Measurements from ENCODE around the gene FHOD3. TPM values are rescaled to one million over a fixed set of nuclear protein-coding genes. Genes with fewer than 3 reads are reported as not detected.
A peak's percentile ranks its signal among the peaks of the same experiment; 100 is the strongest.

Gene FHOD3
- polyA plus RNA-seq, 2 of the 4 experiments (the other 2 are of a cell fraction), result 2.5 to 3.6 TPM

GRCh38 chr18:36409779-36410178, 112.3 kb downstream of the FHOD3 start:
- H3K4me2 ChIP-seq, result no peak overlapping the region
- WGBS (ENCODE audit: missing lambda C conversion rate), result 27% methylated on average over 4 of the region's 5 CpGs
- TF ChIP-seq JUN (IDR thresholded peaks at IDR 0.05), result no peak
- no peak for TF ChIP-seq EP300 (IDR thresholded peaks at IDR 0.05)
- no peak for TF ChIP-seq NPAS2 (CRISPR knock-in tag; IDR thresholded peaks at IDR 0.05; ENCODE audit: borderline replicate concordance)
- TF ChIP-seq CHD2 (IDR thresholded peaks at IDR 0.05; ENCODE audit: low read length, partially characterized antibody), result no peak
- no peak for TF ChIP-seq POLR2AphosphoS2 (conservative IDR thresholded peaks at IDR 0.05; ENCODE audit: low read length)
- no peak for TF ChIP-seq USF2 (IDR thresholded peaks at IDR 0.05)
- no peak for TF ChIP-seq SREBF2 (IDR thresholded peaks at IDR 0.05)
- TF ChIP-seq NR3C1 (IDR thresholded peaks at IDR 0.05), result no peak
- TF ChIP-seq NFE2L2 (conservative IDR thresholded peaks at IDR 0.05; ENCODE audit: low read length), result no peak
- H3K27ac ChIP-seq, result no peak overlapping the region
- FAIRE-seq, result no peak
- no peaks in the 10 kb centered on the region for H3K9me3 ChIP-seq
- ChIA-PET CTCF (interaction anchor here (0.6 kb wide), 1 partner anchor 126 kb away, joined by 3 read pairs; no protein-coding TSS in a partner anchor), POLR2A (no interaction called here)
- ATAC-seq, result no peak
- DNase-seq (ENCODE audit: low read depth in 1 of 2, low spot score in 1 of 2), result no peak
- no peak overlapping the region for H3K4me3 ChIP-seq
- H3K4me1 ChIP-seq, result no peaks in the 10 kb centered on the region

- no peak for ATAC-seq
- Histone ChIP-seq H3K9me3 (no peaks in the 10 kb centered on the region), H3K4me2 (no peak overlapping the region), H3K4me1 (no peaks in the 10 kb centered on the region), H3K27ac (no peak overlapping the region), H3K4me3 (no peak overlapping the region)
- WGBS (ENCODE audit: missing lambda C conversion rate), result 58% methylated on average over 3 of the region's 3 CpGs
- DNase-seq (ENCODE audit: low read depth in 1 of 2, low spot score in 1 of 2), result no peak
- TF ChIP-seq MAFK (IDR thresholded peaks at IDR 0.05; ENCODE audit: partially characterized antibody), result no peak
- TF ChIP-seq NR3C1 (IDR thresholded peaks at IDR 0.05), result no peak
- no peak for TF ChIP-seq HOXA7 (CRISPR knock-in tag; IDR thresholded peaks at IDR 0.05)
- no peak for TF ChIP-seq NPAS2 (CRISPR knock-in tag; IDR thresholded peaks at IDR 0.05; ENCODE audit: borderline replicate concordance)
- no peak for TF ChIP-seq KDM1A (IDR thresholded peaks at IDR 0.05; ENCODE audit: low read depth)
- no peak for TF ChIP-seq BHLHE40 (IDR thresholded peaks at IDR 0.05; ENCODE audit: low read depth, low read length)
- no peak for TF ChIP-seq SMC3 (IDR thresholded peaks at IDR 0.05)
- no peak for TF ChIP-seq CEBPB (IDR thresholded peaks at IDR 0.05)
- TF ChIP-seq RAD21 (conservative IDR thresholded peaks at IDR 0.05 in 1 of 2, IDR thresholded peaks at IDR 0.05 in 1 of 2), result no peak
- FAIRE-seq, result no peak
- POLR2A ChIA-PET, result no interaction called here
- CTCF ChIA-PET, result no interaction called here
Measured at GRCh38 chr18:36410346-36410745, 112.8 kb downstream of the FHOD3 start.

GRCh38 chr18:36411745-36412168, 114.2 kb downstream of the FHOD3 start:
- H3K4me2 ChIP-seq, result no peak overlapping the region
- H3K27ac ChIP-seq, result no peak overlapping the region
- peak in 1 of 2 experiments; percentile 42 for DNase-seq (ENCODE audit: low read depth in 1 of 2, low spot score in 1 of 2)
- H3K4me1 ChIP-seq, result no peaks in the 10 kb centered on the region
- ChIA-PET CTCF (interaction anchor here (1.2 to 1.6 kb wide), 3 partner anchors 84 to 119 kb away, joined by 3 to 4 read pairs (median 3); partner anchors contain the start of gene FHOD3), POLR2A (interaction anchor here (1.0 kb wide), 1 partner anchor 114 kb away, joined by 5 read pairs; the partner anchor contains the start of gene FHOD3)
- no peaks in the 10 kb centered on the region for H3K9me3 ChIP-seq
- WGBS (ENCODE audit: missing lambda C conversion rate), result 69% methylated on average over 3 of the region's 3 CpGs
- H3K4me3 ChIP-seq, result no peak overlapping the region
- TF ChIP-seq SMC3 (IDR thresholded peaks at IDR 0.05) (0 out of 3 replicates have a peak, but pooled peaks have one; percentile 11), NFE2L2 (conservative IDR thresholded peaks at IDR 0.05; ENCODE audit: low read length) (no peak), ATOH8 (CRISPR knock-in tag; IDR thresholded peaks at IDR 0.05; ENCODE audit: low read depth) (no peak), KDM5A (IDR thresholded peaks at IDR 0.05) (no peak), MYC (IDR thresholded peaks at IDR 0.05; ENCODE audit: borderline replicate concordance, low read length) (no peak), KDM1A (IDR thresholded peaks at IDR 0.05; ENCODE audit: low read depth) (no peak), TP53 (CRISPR knock-in tag; IDR thresholded peaks at IDR 0.05) (no peak), HOXB13 (CRISPR knock-in tag; IDR thresholded peaks at IDR 0.05; ENCODE audit: low read depth) (no peak), CHD4 (IDR thresholded peaks at IDR 0.05; ENCODE audit: borderline replicate concordance) (no peak), RAD21 (conservative IDR thresholded peaks at IDR 0.05 in 1 of 2, IDR thresholded peaks at IDR 0.05 in 1 of 2) (peak in 1 of 2 experiments; percentile 10; a peak in 1 of 5 replicates)
- FAIRE-seq, result no peak
- ATAC-seq, result peak; percentile 47 to 66; a peak in 3 of 6 replicates
